ENCODE measurements around the gene CAMSAP3. TPM values are rescaled to one million over a fixed set of nuclear protein-coding genes. Genes with fewer than 3 reads are reported as not detected.

Gene CAMSAP3
- total RNA-seq, 1 donor from 2014 or later = 26.5 TPM

GRCh38 chr19:7602935-7603497 is 7.4 kb downstream of the CAMSAP3 start:
- Mint-ChIP-seq H3K36me3 (peaks cover 7% of the 10 kb centered on the region), H3K9me3 (no peaks in the 10 kb centered on the region), H3K27me3 (ENCODE audit: low read depth) (peaks cover 9% of the 10 kb centered on the region), H3K4me3 (no peak overlapping the region), H3K4me1 (peaks cover 10% of the 10 kb centered on the region), H3K27ac (no peak overlapping the region)
- TF ChIP-seq CTCF (IDR thresholded peaks at IDR 0.05; ENCODE audit: unreplicated experiment) = no peak
- DNase-seq (ENCODE audit: low spot score in 2 of 2, unreplicated experiment in 2 of 2) = no peak

- no peak for TF ChIP-seq CTCF (IDR thresholded peaks at IDR 0.05; ENCODE audit: unreplicated experiment)
- H3K27me3 Mint-ChIP-seq (ENCODE audit: low read depth) = peaks cover under 1% of the 10 kb centered on the region
- peaks cover 9% of the 10 kb centered on the region for H3K4me1 Mint-ChIP-seq
- H3K36me3 Mint-ChIP-seq = peaks cover 9% of the 10 kb centered on the region
- DNase-seq (ENCODE audit: low spot score in 2 of 2, unreplicated experiment in 2 of 2) = no peak
- H3K9me3 Mint-ChIP-seq = no peaks in the 10 kb centered on the region
- H3K4me3 Mint-ChIP-seq = no peak overlapping the region
- no peak overlapping the region for H3K27ac Mint-ChIP-seq
Observed at GRCh38 chr19:7603919-7604318, 8.3 kb downstream of the CAMSAP3 start.

GRCh38 chr19:7605490-7606222 is 10.0 kb downstream of the CAMSAP3 start:
- TF ChIP-seq CTCF (IDR thresholded peaks at IDR 0.05; ENCODE audit: unreplicated experiment) = no peak

GRCh38 chr19:7606289-7606688 is 10.6 kb downstream of the CAMSAP3 start:
- Mint-ChIP-seq H3K9me3 (no peaks in the 10 kb centered on the region), H3K27ac (no peak overlapping the region), H3K36me3 (peaks cover 12% of the 10 kb centered on the region), H3K4me1 (peaks cover 9% of the 10 kb centered on the region), H3K27me3 (ENCODE audit: low read depth) (no peaks in the 10 kb centered on the region), H3K4me3 (no peak overlapping the region)
- no peak for DNase-seq (ENCODE audit: low spot score in 2 of 2, unreplicated experiment in 2 of 2)
- no peak for TF ChIP-seq CTCF (IDR thresholded peaks at IDR 0.05; ENCODE audit: unreplicated experiment)

More at GRCh38 chr19:7605490-7606222, 10.0 kb downstream of the CAMSAP3 start:
- H3K27me3 Mint-ChIP-seq (ENCODE audit: low read depth) = no peaks in the 10 kb centered on the region
- peaks cover 14% of the 10 kb centered on the region for H3K36me3 Mint-ChIP-seq
- no peak overlapping the region for H3K4me3 Mint-ChIP-seq
- no peaks in the 10 kb centered on the region for H3K9me3 Mint-ChIP-seq
- no peak overlapping the region for H3K27ac Mint-ChIP-seq
- peaks cover 9% of the 10 kb centered on the region for H3K4me1 Mint-ChIP-seq
- no peak for DNase-seq (ENCODE audit: low spot score in 2 of 2, unreplicated experiment in 2 of 2)

GRCh38 chr19:7607212-7607873 is 11.7 kb downstream of the CAMSAP3 start:
- peaks cover 5% of the 10 kb centered on the region for H3K4me1 Mint-ChIP-seq
- no peak overlapping the region for H3K27ac Mint-ChIP-seq
- H3K36me3 Mint-ChIP-seq = peaks cover 12% of the 10 kb centered on the region
- no peak for TF ChIP-seq CTCF (IDR thresholded peaks at IDR 0.05; ENCODE audit: unreplicated experiment)
- DNase-seq (ENCODE audit: low spot score in 2 of 2, unreplicated experiment in 2 of 2) = no peak
- no peaks in the 10 kb centered on the region for H3K9me3 Mint-ChIP-seq
- H3K27me3 Mint-ChIP-seq (ENCODE audit: low read depth) = no peaks in the 10 kb centered on the region
- H3K4me3 Mint-ChIP-seq = no peak overlapping the region

All from mesothelial cell of epicardium (in vitro differentiated cells).